Activated CD8-positive, alpha-beta memory T cell treated with anti-CD3 and anti-CD28 coated beads, Interleukin-2, amount 50 U/mL, for 24 hours (primary cell): ENCODE data around the gene SLC6A18.
"Not testable (repeated sequence)": the region's sequence is repeated elsewhere in the genome, so short reads cannot be mapped to it uniquely, and the experiment has no call there.

ENCODE experiments used
- DNase-seq: peaks from one replicate; pipeline ENCODE4 v3.0.0-alpha.2; 2020; ENCODE audit errors: extremely low read depth

SLC6A18 gene

GRCh38 chr5:1253456-1254105 lies 28.4 kb downstream of the SLC6A18 start:
- DNase-seq: no peak

- no peak for DNase-seq
Measured at GRCh38 chr5:1254196-1254595, 29.0 kb downstream of the SLC6A18 start.

DNA sequence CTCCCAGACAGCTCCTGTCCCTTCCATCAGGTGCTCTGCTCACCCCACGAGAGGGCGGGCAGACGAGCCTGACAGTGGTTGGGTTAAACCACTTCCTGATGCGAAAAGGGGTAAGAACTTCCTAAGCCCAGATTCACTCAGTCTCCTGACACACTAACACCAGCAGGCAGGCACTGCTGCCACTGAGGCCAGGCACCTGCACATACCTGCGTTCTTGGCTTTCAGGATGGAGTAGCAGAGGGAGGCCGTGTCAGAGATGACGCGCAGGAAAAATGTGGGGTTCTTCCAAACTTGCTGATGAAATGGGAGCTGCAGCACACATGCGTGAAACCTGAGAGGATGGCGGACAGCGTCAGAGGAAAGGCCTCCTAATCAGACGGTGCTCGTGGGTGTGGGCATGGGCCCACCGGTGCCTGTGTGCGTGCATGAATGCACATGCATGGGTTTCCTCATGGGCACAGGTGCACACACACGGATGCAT lies 29.9 kb downstream of the SLC6A18 start:
- DNase-seq: no peak

DNA sequence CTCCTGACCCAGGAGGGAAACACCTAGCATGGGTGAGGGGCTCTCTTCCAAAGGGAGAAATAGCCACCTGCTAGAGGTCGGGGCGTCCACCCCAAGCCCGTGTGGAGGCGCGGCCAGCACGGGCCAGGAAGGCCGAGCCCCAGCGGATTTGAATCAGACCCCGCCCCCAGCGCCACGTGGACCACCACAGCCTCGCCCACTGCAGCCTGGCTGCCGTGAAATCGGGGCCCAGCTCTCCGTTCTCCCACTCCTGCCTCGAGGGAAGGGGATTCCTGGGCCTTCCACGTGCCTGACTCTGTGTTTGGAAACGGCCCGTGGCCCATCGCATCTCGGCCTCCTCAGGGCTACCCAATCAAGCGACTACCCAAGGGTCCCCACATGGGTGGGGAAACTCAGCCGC lies 31.6 kb downstream of the SLC6A18 start:
- no peak for DNase-seq

DNA sequence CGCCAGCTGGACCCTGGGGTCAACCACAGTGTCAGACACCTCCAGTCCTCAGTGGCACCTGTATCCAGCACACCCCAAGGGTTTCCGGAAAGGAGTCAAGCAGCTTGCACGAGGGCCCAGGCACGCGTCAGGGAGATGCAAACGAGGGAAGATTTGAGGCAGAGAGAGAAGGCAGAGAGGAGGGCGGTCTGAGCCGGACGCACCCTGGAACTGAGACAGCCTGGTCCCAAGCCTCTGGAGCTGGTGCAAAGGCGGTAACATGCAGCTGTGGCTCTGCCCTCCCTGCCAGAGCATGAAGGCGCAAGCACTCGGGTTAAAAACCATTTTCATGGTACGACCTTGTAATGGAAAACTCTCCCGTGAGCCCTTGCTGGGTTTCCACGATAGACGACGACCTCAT lies 32.2 kb downstream of the SLC6A18 start:
- no peak for DNase-seq

DNA sequence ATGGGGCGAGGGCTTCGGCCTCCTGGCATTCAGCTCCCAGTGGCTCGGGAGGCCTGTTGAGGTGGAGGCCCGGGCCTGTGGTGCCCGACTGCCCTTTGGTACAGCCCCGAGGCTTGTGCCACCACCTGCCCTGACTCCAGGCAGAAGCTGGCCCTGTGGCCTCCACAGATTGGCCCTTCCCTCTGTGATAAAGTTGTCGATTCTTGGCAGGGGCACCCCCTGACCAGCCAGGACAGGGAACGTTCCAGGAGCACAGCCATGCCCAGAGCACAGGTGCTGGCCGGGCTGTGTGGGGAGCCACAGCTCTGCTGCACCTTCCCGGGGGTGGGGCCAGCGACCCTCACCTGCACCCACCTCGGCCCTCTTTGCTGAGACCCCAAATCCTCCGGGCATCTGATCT lies 32.7 kb downstream of the SLC6A18 start:
- DNase-seq: no peak

DNA sequence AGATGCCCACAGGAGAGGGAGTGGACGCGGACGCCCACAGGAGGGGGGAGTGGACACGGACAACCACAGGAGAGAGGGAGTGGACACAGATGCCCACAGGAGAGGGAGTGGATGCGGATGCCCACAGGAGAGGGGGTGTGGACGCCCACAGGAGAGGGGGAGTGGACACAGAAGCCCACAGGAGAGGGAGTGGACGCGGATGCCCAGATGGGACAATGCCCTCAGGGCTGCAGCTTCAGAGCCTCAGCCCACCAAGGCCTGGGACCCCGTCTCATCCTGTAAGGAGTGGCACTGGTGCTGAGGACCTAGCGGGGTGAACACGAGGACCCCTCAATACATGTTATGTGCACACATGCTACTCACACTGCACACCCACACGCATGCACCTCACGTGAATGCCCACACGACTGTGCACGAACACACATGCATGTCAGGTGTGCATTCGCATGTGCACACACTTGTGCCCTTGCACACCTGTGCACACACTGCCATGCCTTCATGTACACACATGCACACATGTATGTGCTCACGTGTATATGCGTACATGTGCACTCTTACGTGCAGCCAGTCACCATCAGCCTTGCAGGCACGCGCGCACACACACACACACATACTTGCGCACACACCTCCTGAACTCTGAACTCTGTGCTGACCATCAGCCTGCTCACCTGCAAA lies 34.8 kb downstream of the SLC6A18 start:
- no peak for DNase-seq

DNA sequence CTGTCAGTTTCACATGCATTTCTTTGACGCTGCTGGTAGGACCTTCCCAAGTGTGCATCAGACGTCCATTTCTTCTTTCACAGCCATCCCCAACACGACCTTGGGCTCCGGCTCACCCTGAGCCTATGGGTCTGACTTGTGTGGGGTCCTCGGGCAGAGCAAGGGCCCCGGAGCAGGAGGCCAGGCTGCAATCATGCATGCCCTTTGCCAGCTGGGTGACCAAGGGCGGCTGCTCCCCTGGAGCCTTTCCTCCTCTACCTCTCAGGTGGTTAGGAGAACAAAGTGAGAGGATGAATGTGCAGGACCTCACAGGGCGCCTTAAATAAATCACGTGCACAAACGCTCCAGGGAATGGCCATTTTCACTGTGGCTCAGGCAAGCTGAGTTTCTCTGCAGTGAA lies 36.5 kb downstream of the SLC6A18 start:
- DNase-seq: no peak

GRCh38 chr5:1262381-1262780 lies 37.2 kb downstream of the SLC6A18 start:
- no peak for DNase-seq

GRCh38 chr5:1264211-1264610 lies 39.0 kb downstream of the SLC6A18 start:
- DNase-seq: no peak

DNA sequence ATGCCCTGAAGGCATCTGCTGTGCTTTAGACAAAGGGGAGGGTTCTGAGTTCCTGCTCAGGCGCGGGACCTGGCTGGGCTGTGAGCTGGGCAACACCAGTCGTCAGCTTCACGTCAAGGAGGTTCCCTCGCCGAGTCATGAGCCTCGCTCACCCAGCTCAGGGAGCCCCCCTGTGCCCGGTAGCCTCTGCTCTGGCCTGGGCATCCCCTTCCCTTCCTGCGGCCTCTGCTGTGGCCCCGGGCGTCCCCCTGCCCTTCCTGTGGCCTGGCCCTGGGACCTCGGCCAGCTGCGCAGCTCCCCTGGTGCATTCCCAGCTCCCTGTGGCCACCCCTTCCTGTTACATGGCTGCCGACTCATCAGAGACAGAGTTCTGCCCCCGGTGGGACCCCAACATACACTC lies 39.8 kb downstream of the SLC6A18 start:
- DNase-seq: no peak

GRCh38 chr5:1265461-1266455 lies 40.6 kb downstream of the SLC6A18 start:
- DNase-seq: no peak

- no peak for DNase-seq
Measured at GRCh38 chr5:1266791-1267190, 41.6 kb downstream of the SLC6A18 start.

GRCh38 chr5:1267464-1267863 lies 42.3 kb downstream of the SLC6A18 start:
- not testable (repeated sequence) for DNase-seq

GRCh38 chr5:1268056-1268455 lies 42.9 kb downstream of the SLC6A18 start:
- no peak for DNase-seq

DNA sequence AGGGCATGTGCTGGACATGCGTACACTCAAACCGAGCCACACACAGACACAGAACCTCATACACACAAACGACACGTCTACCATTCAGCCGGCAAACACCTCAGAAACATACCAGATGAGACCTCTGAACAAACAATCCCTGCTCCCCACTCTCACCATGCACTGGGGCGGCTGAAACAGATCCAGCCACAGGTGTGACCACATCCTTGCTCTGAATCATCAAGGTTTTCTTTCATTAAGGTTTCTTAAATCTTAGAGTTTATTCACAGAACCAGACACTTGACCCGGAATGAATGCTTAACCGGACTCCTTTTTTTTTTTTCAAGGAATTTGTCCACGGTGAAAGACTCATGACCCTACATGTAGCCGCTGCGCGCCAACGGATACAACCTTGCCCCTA lies 43.5 kb downstream of the SLC6A18 start:
- DNase-seq: peak; percentile 8

DNA sequence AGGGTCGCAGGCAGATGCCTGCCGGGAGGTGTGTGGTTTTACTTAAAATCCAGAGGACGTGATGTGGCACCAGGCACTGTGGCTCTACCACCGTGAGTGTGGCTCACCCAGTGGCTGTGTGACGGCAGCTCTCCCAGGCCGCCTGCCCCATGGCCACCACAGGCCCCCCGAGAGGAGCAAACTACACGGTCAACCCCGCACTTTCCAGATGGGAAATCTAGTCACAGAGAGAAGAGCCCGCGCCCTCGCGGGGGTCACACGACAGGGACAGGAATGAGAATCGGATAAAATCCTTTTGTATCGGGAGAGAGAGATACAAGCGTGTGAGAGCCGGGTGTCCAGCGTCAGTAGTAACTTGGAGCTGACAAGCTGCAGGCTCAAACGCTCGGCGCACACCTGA lies 45.2 kb downstream of the SLC6A18 start:
- no peak for DNase-seq

GRCh38 chr5:1270933-1271914 lies 46.0 kb downstream of the SLC6A18 start:
- no peak for DNase-seq

DNA sequence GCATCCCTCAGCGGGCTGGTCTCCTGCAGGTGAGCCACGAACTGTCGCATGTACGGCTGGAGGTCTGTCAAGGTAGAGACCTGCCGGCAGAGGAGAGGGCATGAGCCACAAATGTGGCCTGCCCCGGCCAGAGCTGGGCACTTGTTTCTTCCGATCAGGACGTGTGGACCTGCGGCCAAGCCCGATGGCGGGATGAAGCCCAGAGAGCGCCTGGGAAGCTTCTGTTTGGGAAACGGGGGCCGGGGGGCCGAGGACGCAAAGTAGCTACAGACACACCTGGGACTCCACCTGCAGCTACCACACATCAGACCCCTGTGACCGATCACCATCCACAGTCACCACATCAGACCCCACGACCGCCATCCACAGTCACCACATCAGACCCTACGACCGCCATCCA lies 47.0 kb downstream of the SLC6A18 start:
- no peak for DNase-seq

GRCh38 chr5:1273745-1274144 lies 48.6 kb downstream of the SLC6A18 start:
- DNase-seq: no peak

DNA sequence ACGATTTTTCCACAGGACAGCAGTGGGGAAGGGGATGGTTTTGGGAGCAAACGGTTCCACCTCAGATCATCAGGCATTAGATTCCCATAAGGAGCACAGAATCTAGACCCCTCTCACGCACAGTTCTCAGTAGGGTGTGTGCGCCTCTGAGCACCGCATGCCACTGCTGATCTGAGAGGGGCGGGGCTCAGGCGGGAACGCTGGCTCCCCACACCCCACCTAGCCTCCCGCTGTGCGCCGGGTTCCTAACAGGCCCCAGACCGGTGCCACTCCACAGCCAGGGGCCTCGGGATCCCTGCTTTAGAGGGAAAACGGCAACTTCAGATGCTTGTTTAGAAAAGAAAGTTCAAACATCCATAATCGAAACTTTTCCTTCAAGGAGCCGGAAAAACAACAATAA lies 49.3 kb downstream of the SLC6A18 start:
- no peak for DNase-seq
